LNCAP (cell line): ENCODE measurements around the gene KCNN3.

ENCODE experiments used
- CTCF ChIP-seq: fragments of 450-650 bp; IDR thresholded peaks from 2 replicates; pipeline ENCODE4 v1.5.1; 2017; ENCODE audit warnings: mild to moderate bottlenecking

The KCNN3 gene

GRCh38 chr1:154698320-154699096, 171.6 kb downstream of the KCNN3 start:
- no peak for TF ChIP-seq CTCF

GRCh38 chr1:154697710-154698109, 172.4 kb downstream of the KCNN3 start:
- no peak for TF ChIP-seq CTCF

- no peak for TF ChIP-seq CTCF
Measured at GRCh38 chr1:154696456-154696855, 173.6 kb downstream of the KCNN3 start.

- TF ChIP-seq CTCF = no peak; the same call in 1 of the 2 replicates
Measured at GRCh38 chr1:154695985-154696384, 174.1 kb downstream of the KCNN3 start.

- TF ChIP-seq CTCF = no peak
Measured at GRCh38 chr1:154694995-154695394, 175.1 kb downstream of the KCNN3 start.

GRCh38 chr1:154689083-154689482, 181.0 kb downstream of the KCNN3 start:
- no peak for TF ChIP-seq CTCF

- no peak for TF ChIP-seq CTCF
Measured at GRCh38 chr1:154686507-154686906, 183.6 kb downstream of the KCNN3 start.

- no peak for TF ChIP-seq CTCF
Measured at GRCh38 chr1:154683820-154684219, 186.3 kb downstream of the KCNN3 start.
